PFSK-1 (cell line): ENCODE data around the gene IKZF2.

Experiments
- FOXP2 ChIP-seq: optimal IDR thresholded peaks from 2 replicates; pipeline ENCODE3; 2011; ENCODE audit warnings: borderline replicate concordance, control low read depth, inconsistent platforms; ENCODE audit not compliant: insufficient read depth; ENCODE audit errors: extremely low read length, extremely low read depth
- POLR2AphosphoS5 ChIP-seq: IDR thresholded peaks from 2 replicates; pipeline ENCODE4 v1.6.1; 2012; ENCODE audit warnings: low read depth, mild to moderate bottlenecking, control low read depth, low read length, moderate library complexity
- REST ChIP-seq, 2 experiments: IDR thresholded peaks; 2 replicates each; pipeline versions ENCODE4 v1.6.1 to v1.8.0; 2011 to 2012; ENCODE audit warnings: low read depth in 2 of 2, low read length in 2 of 2, control low read depth in 1 of 2, inconsistent platforms in 1 of 2, mild to moderate bottlenecking in 1 of 2, moderate library complexity in 1 of 2; ENCODE audit not compliant: insufficient read depth in 1 of 2
- SIN3A ChIP-seq: IDR thresholded peaks from 2 replicates; pipeline ENCODE4 v1.6.1; 2012; ENCODE audit warnings: mild to moderate bottlenecking, low read length, moderate library complexity, borderline replicate concordance; ENCODE audit not compliant: insufficient read depth
- TAF1 ChIP-seq: IDR thresholded peaks from 2 replicates; pipeline ENCODE4 v1.6.1; 2012; ENCODE audit warnings: low read length, control low read depth, borderline replicate concordance; ENCODE audit not compliant: insufficient read depth

GRCh38 chr2:213079756-213080155 lies 71.7 kb downstream of the IKZF2 start:
- TF ChIP-seq POLR2AphosphoS5 (no peak), REST (IDR thresholded peaks at IDR 0.05; ENCODE audit: insufficient read depth in 1 of 2, low read depth in 2 of 2, low read length in 2 of 2) (no peak), TAF1 (no peak), SIN3A (no peak), FOXP2 (no peak)
